Body of pancreas (tissue), 4 donors: ENCODE measurements around the gene GNB1L. TPM values are rescaled to one million over a fixed set of nuclear protein-coding genes. Genes with fewer than 3 reads are reported as not detected.

Source experiments
- ATAC-seq: fragments of 150-250 bp; one replicate; pipeline ENCODE4 v1.9.1; 2016
- DNase-seq, 4 donors: peaks; one replicate each; pipeline ENCODE4 v3.0.0-alpha.2; 2019
- H3K27ac ChIP-seq, 4 donors: fragments of 200-600 bp; sonication (generic); 1 replicate in 3 of 4; 2 replicates in 1 of 4; pipeline versions ENCODE4 v1.5.1 to v1.6.1; 2016 to 2019; ENCODE audit warnings: mild to moderate bottlenecking in 1 of 4, mixed read lengths in 1 of 4, moderate library complexity in 1 of 4
- H3K27me3 ChIP-seq, 2 donors: fragments of 200-600 bp; sonication (generic); one replicate each; pipeline ENCODE4 v1.6.0; 2016; ENCODE audit warnings: mild to moderate bottlenecking in 1 of 2
- H3K36me3 ChIP-seq, 2 donors: fragments of 200-600 bp; sonication (generic); replicated peaks in 1 of 2; 2 replicates each; pipeline ENCODE4 v1.5.1; 2016; ENCODE audit warnings: low read depth in 2 of 2; ENCODE audit not compliant: insufficient read depth in 1 of 2
- H3K4me1 ChIP-seq: fragments of 200-600 bp; sonication (generic); one replicate; pipeline ENCODE4 v1.6.0; 2016
- H3K4me3 ChIP-seq, 2 donors: fragments of 200-600 bp; sonication (generic); 1 replicate in 1 of 2; 2 replicates in 1 of 2; pipeline ENCODE4 v1.5.1; 2016 to 2019
- H3K9me3 ChIP-seq, 3 donors: fragments of 200-600 bp; sonication (generic); 1 replicate in 2 of 3; 2 replicates in 1 of 3; pipeline ENCODE4 v1.5.1; 2016
- POLR2A ChIP-seq, 3 donors: fragments of 450-650 bp; IDR thresholded peaks; one replicate each; pipeline ENCODE4 v1.6.1; 2016; ENCODE audit warnings: antibody characterized with exemption in 3 of 3, mild to moderate bottlenecking in 2 of 3
- WGBS, 2 donors: methylation state at CpG; one replicate each; pipeline ENCODE4 v1.1.5; 2017; 5-methylcytosine and 5-hydroxymethylcytosine counted together
- intact Hi-C: fragments of 100-400 bp; cut with DNase I; formaldehyde crosslinking; loops from one replicate; pipeline ENCODE4 v1.15.1; 2023
- total RNA-seq, 2 donors: library from RNA; depleted of rRNA; stranded (reverse); fragments of >200 nt; gene quantifications; one replicate each; pipeline ENCODE4 v1.1.0, GENCODE V29; 2016
- TF ChIP-seq, protein P1 (sequence below), 7 experiments: fragments of 450-650 bp in 4 of 7; fragments of 200-600 bp in 3 of 7; sonication (generic) in 3 of 7; IDR thresholded peaks; one replicate each; pipeline ENCODE4 v1.5.1; 2016 to 2019; ENCODE audit warnings: antibody characterized with exemption in 7 of 7

GNB1L gene
- total RNA-seq, 2 donors from 2014 or later: 1.3 to 3.3 TPM

DNA sequence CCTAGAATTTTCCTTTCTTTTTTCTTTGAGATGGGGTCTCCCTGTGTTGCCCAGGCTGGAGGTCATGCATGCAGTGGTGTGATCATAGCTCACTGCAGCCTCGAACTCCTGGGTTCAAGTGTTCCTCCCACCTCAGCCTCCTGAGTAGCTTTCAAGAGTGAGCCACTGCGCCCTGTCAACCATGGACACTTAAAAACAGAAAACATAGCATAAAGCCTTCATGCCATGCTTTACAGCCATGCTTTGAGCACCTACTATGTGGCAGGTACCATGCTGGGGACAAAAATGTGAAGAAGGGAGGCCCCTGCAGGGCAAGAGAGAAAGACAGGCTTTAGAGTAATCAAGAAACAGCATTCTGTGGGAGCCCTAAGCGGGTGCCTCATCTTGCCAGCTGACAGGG lies 13.7 kb upstream of the GNB1L start:
- no peak overlapping the region for H3K4me3 ChIP-seq
- no peaks in the 10 kb centered on the region for H3K9me3 ChIP-seq
- 92% methylated on average over 3 of the region's 3 CpGs for WGBS, 2 donors
- H3K27ac ChIP-seq: no peak overlapping the region
- intact Hi-C loops: no loop called here
- DNase-seq: no peak
- peaks cover 28% of the 10 kb centered on the region for H3K4me1 ChIP-seq
- no peaks in the 10 kb centered on the region for H3K27me3 ChIP-seq
- no peaks in the 10 kb centered on the region for H3K36me3 ChIP-seq
- ATAC-seq: no peak
- TF ChIP-seq, protein P1, sequence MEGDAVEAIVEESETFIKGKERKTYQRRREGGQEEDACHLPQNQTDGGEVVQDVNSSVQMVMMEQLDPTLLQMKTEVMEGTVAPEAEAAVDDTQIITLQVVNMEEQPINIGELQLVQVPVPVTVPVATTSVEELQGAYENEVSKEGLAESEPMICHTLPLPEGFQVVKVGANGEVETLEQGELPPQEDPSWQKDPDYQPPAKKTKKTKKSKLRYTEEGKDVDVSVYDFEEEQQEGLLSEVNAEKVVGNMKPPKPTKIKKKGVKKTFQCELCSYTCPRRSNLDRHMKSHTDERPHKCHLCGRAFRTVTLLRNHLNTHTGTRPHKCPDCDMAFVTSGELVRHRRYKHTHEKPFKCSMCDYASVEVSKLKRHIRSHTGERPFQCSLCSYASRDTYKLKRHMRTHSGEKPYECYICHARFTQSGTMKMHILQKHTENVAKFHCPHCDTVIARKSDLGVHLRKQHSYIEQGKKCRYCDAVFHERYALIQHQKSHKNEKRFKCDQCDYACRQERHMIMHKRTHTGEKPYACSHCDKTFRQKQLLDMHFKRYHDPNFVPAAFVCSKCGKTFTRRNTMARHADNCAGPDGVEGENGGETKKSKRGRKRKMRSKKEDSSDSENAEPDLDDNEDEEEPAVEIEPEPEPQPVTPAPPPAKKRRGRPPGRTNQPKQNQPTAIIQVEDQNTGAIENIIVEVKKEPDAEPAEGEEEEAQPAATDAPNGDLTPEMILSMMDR (IDR thresholded peaks at IDR 0.05): no peak
- no peak for TF ChIP-seq POLR2A (IDR thresholded peaks at IDR 0.05)

DNA sequence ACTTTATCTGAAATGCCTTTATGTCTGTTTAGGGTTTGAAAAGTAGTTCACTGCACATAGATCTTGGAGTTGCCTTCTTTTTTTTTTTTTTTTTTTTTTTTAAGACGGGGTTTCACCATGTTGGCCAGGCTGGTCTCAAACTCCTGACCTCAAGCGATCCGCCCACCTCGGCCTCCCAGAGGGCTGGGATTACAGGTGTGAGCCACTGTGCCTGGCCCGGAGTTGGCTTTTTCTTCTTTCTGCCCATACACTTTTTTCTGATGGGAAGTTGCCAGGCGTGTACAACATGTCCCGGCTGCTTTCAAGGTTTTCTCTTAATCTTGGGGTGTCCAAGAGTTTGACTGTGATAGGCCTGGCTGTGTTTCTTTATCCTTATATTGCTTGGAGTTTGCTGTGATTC lies 12.9 kb upstream of the GNB1L start:
- TF ChIP-seq POLR2A (IDR thresholded peaks at IDR 0.05): no peak
- TF ChIP-seq, protein P1 (IDR thresholded peaks at IDR 0.05): no peak
- intact Hi-C loops: no loop called here
- H3K36me3 ChIP-seq: no peaks in the 10 kb centered on the region
- DNase-seq (peak in 3 of 4 donors; percentile 1 to 6 (median 4)), ATAC-seq (no peak)
- no peak overlapping the region for H3K27ac ChIP-seq
- H3K27me3 ChIP-seq: no peaks in the 10 kb centered on the region
- peaks cover 20% of the 10 kb centered on the region for H3K4me1 ChIP-seq
- no peak overlapping the region for H3K4me3 ChIP-seq
- 66 to 78% methylated on average over 7 of the region's 7 CpGs for WGBS, 2 donors
- no peaks in the 10 kb centered on the region for H3K9me3 ChIP-seq

DNA sequence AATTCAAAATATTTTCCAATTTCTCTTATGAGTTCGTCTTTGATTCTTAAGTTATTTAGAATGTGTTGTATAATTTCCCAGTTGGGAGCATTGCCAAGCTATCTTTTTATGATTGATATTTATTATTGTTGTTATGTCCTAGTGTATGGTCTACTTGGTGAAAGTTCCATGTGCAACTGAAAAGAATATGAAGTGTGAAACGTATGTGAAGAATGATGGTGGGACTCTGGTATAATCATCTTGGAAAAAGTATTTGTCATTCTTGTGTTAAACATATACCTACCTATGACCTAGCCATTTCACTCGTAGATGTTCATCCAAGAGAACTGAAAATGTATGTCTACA lies 12.0 kb upstream of the GNB1L start:
- H3K27ac ChIP-seq: no peak overlapping the region
- WGBS, 2 donors: 87 to 91% methylated on average over 3 of the region's 3 CpGs
- H3K4me1 ChIP-seq: peaks cover 18% of the 10 kb centered on the region
- intact Hi-C loops: no loop called here
- no peaks in the 10 kb centered on the region for H3K27me3 ChIP-seq
- ATAC-seq (no peak), DNase-seq (no peak)
- H3K9me3 ChIP-seq: no peaks in the 10 kb centered on the region
- no peak overlapping the region for H3K4me3 ChIP-seq
- H3K36me3 ChIP-seq: no peaks in the 10 kb centered on the region
- TF ChIP-seq, protein P1 (IDR thresholded peaks at IDR 0.05): no peak
- no peak for TF ChIP-seq POLR2A (IDR thresholded peaks at IDR 0.05)

DNA sequence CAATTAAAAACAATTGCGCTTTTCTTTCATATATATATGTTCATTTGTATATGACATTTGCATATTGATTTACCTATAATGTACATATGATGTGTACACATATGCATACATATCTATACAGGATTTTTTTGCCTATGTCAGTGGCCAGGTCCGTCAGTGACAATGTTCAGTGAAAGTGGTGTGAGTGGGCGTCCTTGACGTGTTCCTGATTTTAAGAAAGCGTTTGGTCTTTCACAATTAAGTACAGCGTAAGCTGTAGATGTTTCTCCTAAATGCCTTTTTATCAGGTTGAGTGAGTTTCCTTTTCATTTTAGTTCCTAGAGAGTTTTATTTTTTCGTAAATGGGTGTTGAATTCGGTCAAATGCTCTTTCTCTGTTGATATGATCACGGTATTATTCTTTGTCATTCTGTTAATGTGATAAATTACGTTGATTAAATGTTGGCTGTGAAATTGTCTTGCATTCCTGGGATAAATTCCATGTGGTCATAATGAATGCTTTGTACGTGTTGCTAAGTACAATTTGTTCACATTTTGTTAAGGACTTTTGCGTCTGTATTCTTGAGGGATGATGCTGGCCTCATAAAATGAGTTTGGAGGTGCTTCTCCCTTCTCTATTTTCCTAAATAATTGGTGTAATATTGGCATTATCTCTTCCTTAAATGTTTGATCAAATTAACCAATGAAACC lies 10.6 kb upstream of the GNB1L start:
- no peaks in the 10 kb centered on the region for H3K9me3 ChIP-seq
- H3K27ac ChIP-seq: peak overlapping the region in 3 of 4 donors; percentile 34 to 50 (median 48)
- whole genome bisulfite sequencing, 2 donors: 57 to 58% methylated on average over 12 of the region's 12 CpGs
- TF ChIP-seq, protein P1 (IDR thresholded peaks at IDR 0.05): no peak
- TF ChIP-seq POLR2A (IDR thresholded peaks at IDR 0.05): no peak
- ATAC-seq (peak; percentile 75), DNase-seq (no peak)
- intact Hi-C loops: no loop called here
- no peak overlapping the region for H3K4me3 ChIP-seq
- no peaks in the 10 kb centered on the region for H3K27me3 ChIP-seq
- peaks cover 18% of the 10 kb centered on the region for H3K4me1 ChIP-seq
- H3K36me3 ChIP-seq: no peaks in the 10 kb centered on the region

DNA sequence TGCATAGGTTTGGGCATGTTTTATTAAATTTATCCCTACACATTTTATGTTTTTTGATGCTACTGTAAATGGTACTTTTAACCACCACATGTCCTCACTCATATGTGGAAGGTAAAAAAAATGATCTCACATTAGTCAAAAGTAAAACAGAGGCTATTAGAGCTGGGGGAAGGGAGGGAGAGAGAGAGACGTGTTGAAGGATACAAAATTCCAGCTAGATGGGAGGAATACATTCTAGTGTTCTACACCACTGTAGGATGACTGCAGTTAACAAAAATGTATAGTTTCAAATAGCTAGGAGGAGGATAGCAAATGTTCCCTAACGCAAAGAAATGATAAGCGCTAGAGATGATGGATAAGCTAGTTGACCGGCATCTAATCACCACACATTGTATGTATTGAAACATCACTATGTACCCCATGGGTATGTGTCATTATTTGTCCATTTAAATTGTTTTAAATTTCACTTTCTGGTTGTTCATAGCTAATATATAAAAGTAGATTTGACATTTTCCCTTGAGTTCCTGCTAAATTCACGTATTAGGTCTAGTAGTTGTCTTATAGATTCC lies 9.9 kb upstream of the GNB1L start:
- WGBS, 2 donors: 85 to 87% methylated on average over 5 of the region's 5 CpGs
- intact Hi-C loops: no loop called here
- no peak overlapping the region for H3K4me3 ChIP-seq
- H3K9me3 ChIP-seq: no peaks in the 10 kb centered on the region
- no peak for ATAC-seq
- peaks cover 12% of the 10 kb centered on the region for H3K4me1 ChIP-seq
- H3K36me3 ChIP-seq: no peaks in the 10 kb centered on the region
- TF ChIP-seq POLR2A (IDR thresholded peaks at IDR 0.05): no peak
- TF ChIP-seq, protein P1 (IDR thresholded peaks at IDR 0.05): no peak
- H3K27ac ChIP-seq: peak overlapping the region in 1 of 4 donors; percentile 50
- DNase-seq: no peak
- H3K27me3 ChIP-seq: no peaks in the 10 kb centered on the region
